SK-N-SH (cell line): Measurements from ENCODE around the gene CDIP1. TPM values are rescaled to one million over a fixed set of nuclear protein-coding genes. Genes with fewer than 3 reads are reported as not detected.

ENCODE experiments used
- CTCF ChIA-PET: fragments of 300-600, 350-600 bp; formaldehyde crosslinking; extraction: SDS; loops from one replicate; lab custom pipeline; 2021; lab: Yijun Ruan, JAX
- POLR2A ChIA-PET: fragments of 350-600 bp; sonication (Branson Sonifier 250); formaldehyde crosslinking; extraction: SDS; loops from one replicate; lab custom pipeline; 2020; ENCODE audit warnings: antibody characterized with exemption, inconsistent platforms; lab: Yijun Ruan, JAX
- DNase-seq: peaks from one replicate; pipeline ENCODE4 v3.0.0; 2012
- H2AFZ ChIP-seq: fragments of 200-600 bp; sonication (generic); 2 replicates; pipeline ENCODE4 v1.8.1; 2016; ENCODE audit warnings: antibody characterized with exemption, mild to moderate bottlenecking, low read depth
- H3F3A ChIP-seq: fragments of 200-600 bp; sonication (generic); replicated peaks from 2 replicates; pipeline ENCODE3; 2016; ENCODE audit warnings: antibody characterized with exemption, mild to moderate bottlenecking; ENCODE audit not compliant: insufficient read depth
- H3K27ac ChIP-seq, 2 experiments: fragments of 200-500 bp in 1 of 2; fragments of 200-600 bp in 1 of 2; sonication (Bioruptor generic) in 1 of 2; sonication (generic), shearing (Covaris generic) in 1 of 2; 2 replicates each; pipeline versions ENCODE4 v1.5.1 to v1.6.1; 2014 to 2016; ENCODE audit warnings: low read depth in 2 of 2, inconsistent platforms in 1 of 2, low read length in 1 of 2, mild to moderate bottlenecking in 1 of 2, mixed read lengths in 1 of 2
- H3K27me3 ChIP-seq: fragments of 200-600 bp; sonication (generic), shearing (Covaris generic); 2 replicates; pipeline ENCODE4 v1.6.1; 2016; ENCODE audit warnings: mixed run types; ENCODE audit not compliant: insufficient read depth
- H3K36me3 ChIP-seq, 2 experiments: fragments of 200-500 bp in 1 of 2; fragments of 200-600 bp in 1 of 2; sonication (Bioruptor generic) in 1 of 2; sonication (generic) in 1 of 2; replicated peaks in 1 of 2; 2 replicates each; pipeline versions ENCODE3 to v1.5.1; 2014 to 2016; ENCODE audit warnings: low read length in 1 of 2, mild to moderate bottlenecking in 1 of 2; ENCODE audit not compliant: insufficient read depth in 2 of 2, control insufficient read depth in 1 of 2
- H3K4me1 ChIP-seq, 2 experiments: fragments of 200-500 bp in 1 of 2; fragments of 200-600 bp in 1 of 2; sonication (Bioruptor generic) in 1 of 2; sonication (generic), shearing (Covaris generic) in 1 of 2; 2 replicates each; pipeline versions ENCODE4 v1.5.1 to v1.6.1; 2014 to 2016; ENCODE audit warnings: low read depth in 1 of 2, low read length in 1 of 2, mixed run types in 1 of 2; ENCODE audit not compliant: insufficient read depth in 2 of 2, control insufficient read depth in 1 of 2
- H3K4me2 ChIP-seq: fragments of 200-600 bp; sonication (generic), shearing (Covaris generic); 2 replicates; pipeline ENCODE4 v1.6.1; 2017; ENCODE audit warnings: mixed run types
- H3K4me3 ChIP-seq, 2 experiments: fragments of 200-500 bp in 1 of 2; fragments of 200-600 bp in 1 of 2; sonication (Bioruptor generic) in 1 of 2; sonication (generic), shearing (Covaris generic) in 1 of 2; 2 replicates each; pipeline versions ENCODE4 v1.5.1 to v1.8.1; 2014 to 2016; ENCODE audit warnings: low read depth in 2 of 2, inconsistent platforms in 1 of 2, low read length in 1 of 2, mild to moderate bottlenecking in 1 of 2, mixed read lengths in 1 of 2, moderate library complexity in 1 of 2
- H3K79me2 ChIP-seq: fragments of 200-600 bp; sonication (generic); 2 replicates; pipeline ENCODE4 v1.8.1; 2017; ENCODE audit warnings: mild to moderate bottlenecking; ENCODE audit not compliant: insufficient read depth
- H3K9ac ChIP-seq: fragments of 200-600 bp; sonication (generic); 2 replicates; pipeline ENCODE4 v1.6.1; 2017; ENCODE audit warnings: mixed run types
- H3K9me2 ChIP-seq: fragments of 200-600 bp; sonication (generic); 2 replicates; pipeline ENCODE4 v1.6.1; 2017; ENCODE audit warnings: mixed run types
- H3K9me3 ChIP-seq: fragments of 200-600 bp; sonication (generic); 2 replicates; pipeline ENCODE4 v1.6.1; 2017; ENCODE audit warnings: mixed run types, mild to moderate bottlenecking, moderate library complexity
- H4K20me1 ChIP-seq: fragments of 200-600 bp; sonication (generic); 2 replicates; pipeline ENCODE4 v1.6.1; 2017; ENCODE audit warnings: mild to moderate bottlenecking, mixed run types; ENCODE audit not compliant: insufficient read depth
- EP300 ChIP-seq, 2 experiments: IDR thresholded peaks; 2 replicates each; pipeline versions ENCODE4 v1.4.0 to v1.6.1; 2012; ENCODE audit warnings: borderline replicate concordance in 1 of 2, low read depth in 1 of 2, low read length in 1 of 2
- EZH2phosphoT487 ChIP-seq: fragments of 200-600 bp; sonication (generic); IDR thresholded peaks from 2 replicates; pipeline ENCODE4 v1.6.1; 2017; ENCODE audit warnings: low read depth, mixed run types, mild to moderate bottlenecking, antibody characterized with exemption, moderate library complexity, borderline replicate concordance
- FOSL2 ChIP-seq: IDR thresholded peaks from 2 replicates; pipeline ENCODE4 v1.4.0; 2012; ENCODE audit warnings: low read depth, mild to moderate bottlenecking, moderate library complexity, borderline replicate concordance
- FOXJ3 ChIP-seq: sonication (generic); formaldehyde crosslinking; IDR thresholded peaks from 2 replicates; pipeline ENCODE4 v1.5.1; 2020; ENCODE audit warnings: mild to moderate bottlenecking, missing genetic modification reagents
- FOXM1 ChIP-seq: IDR thresholded peaks from 2 replicates; pipeline ENCODE4 v1.4.0; 2012; ENCODE audit warnings: low read depth, mild to moderate bottlenecking
- GABPA ChIP-seq: IDR thresholded peaks from 2 replicates; pipeline ENCODE4 v1.4.0; 2012; ENCODE audit warnings: low read depth, mild to moderate bottlenecking
- JUND ChIP-seq: IDR thresholded peaks from 2 replicates; pipeline ENCODE4 v1.4.0; 2012
- MEF2A ChIP-seq: IDR thresholded peaks from 2 replicates; pipeline ENCODE4 v1.4.0; 2012; ENCODE audit warnings: low read depth, borderline replicate concordance
- POLR2AphosphoS5 ChIP-seq: IDR thresholded peaks from 2 replicates; pipeline ENCODE4 v1.6.1; 2012; ENCODE audit warnings: low read depth, low read length
- RFX5 ChIP-seq: IDR thresholded peaks from 2 replicates; pipeline ENCODE4 v1.6.1; 2012; ENCODE audit warnings: mild to moderate bottlenecking, improper control_type of control experiment, low read length
- TAF1 ChIP-seq: IDR thresholded peaks from 2 replicates; pipeline ENCODE4 v1.6.1; 2012; ENCODE audit warnings: low read depth, mild to moderate bottlenecking, low read length, moderate library complexity, borderline replicate concordance
- TEAD4 ChIP-seq: IDR thresholded peaks from 2 replicates; pipeline ENCODE4 v1.4.0; 2012; ENCODE audit warnings: mild to moderate bottlenecking, borderline replicate concordance; ENCODE audit not compliant: insufficient read depth
- WGBS: methylation state at CpG from one replicate; pipeline ENCODE4 v1.1.6; 2017; ENCODE audit warnings: low lambda C conversion rate; 5-methylcytosine and 5-hydroxymethylcytosine counted together
- polyA plus RNA-seq, 3 experiments: library from polyadenylated mRNA; depleted of rRNA; stranded (reverse); fragments of >200 nt; gene quantifications; 2 replicates each; pipeline ENCODE4 v1.2.3, GENCODE V29; 2012
- TF ChIP-seq, protein P1 (sequence below): IDR thresholded peaks from 2 replicates; pipeline ENCODE4 v1.4.0; 2012; ENCODE audit warnings: low read depth, borderline replicate concordance

CDIP1 gene
- polyA plus RNA-seq, 1 of the 3 experiments (the other 2 are of a cell fraction): 30.2 TPM

DNA sequence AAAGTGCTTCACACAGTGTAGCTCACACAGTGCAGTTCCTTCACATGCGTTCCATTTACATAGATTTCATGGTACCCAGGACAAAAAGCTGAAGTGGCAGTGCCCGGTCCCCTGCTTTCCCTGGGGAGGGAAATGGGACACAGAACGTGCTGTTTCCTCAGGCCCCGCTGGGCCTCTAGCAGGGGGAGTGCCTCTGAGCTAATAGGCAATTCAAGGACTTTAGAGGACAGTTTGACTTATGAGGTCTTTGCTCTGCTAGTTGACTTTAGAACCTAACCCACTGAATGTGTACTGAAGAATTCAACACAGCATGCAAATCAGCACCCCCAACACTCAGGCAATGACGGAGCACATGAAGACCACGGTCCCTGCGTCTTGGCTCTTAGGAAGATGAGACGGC lies 6.8 kb downstream of the CDIP1 start:
- Histone ChIP-seq H3K36me3 (peaks cover 0 to 3% of the 10 kb centered on the region in 2 experiments), H3K4me3 (no peak overlapping the region), H3K9me2 (no peaks in the 10 kb centered on the region), H3K27ac (no peak overlapping the region), H2AFZ (no peak overlapping the region), H3K4me2 (no peak overlapping the region), H3K9me3 (no peaks in the 10 kb centered on the region), H3F3A (peaks cover 11% of the 10 kb centered on the region), H3K9ac (no peak overlapping the region), H4K20me1 (no peaks in the 10 kb centered on the region), H3K27me3 (no peaks in the 10 kb centered on the region), H3K4me1 (peaks cover 0 to 3% of the 10 kb centered on the region in 2 experiments; a peak in 2 of 4 replicates), H3K79me2 (peaks cover 39% of the 10 kb centered on the region; the same call in 1 of the 2 replicates)
- TF ChIP-seq, protein P1, sequence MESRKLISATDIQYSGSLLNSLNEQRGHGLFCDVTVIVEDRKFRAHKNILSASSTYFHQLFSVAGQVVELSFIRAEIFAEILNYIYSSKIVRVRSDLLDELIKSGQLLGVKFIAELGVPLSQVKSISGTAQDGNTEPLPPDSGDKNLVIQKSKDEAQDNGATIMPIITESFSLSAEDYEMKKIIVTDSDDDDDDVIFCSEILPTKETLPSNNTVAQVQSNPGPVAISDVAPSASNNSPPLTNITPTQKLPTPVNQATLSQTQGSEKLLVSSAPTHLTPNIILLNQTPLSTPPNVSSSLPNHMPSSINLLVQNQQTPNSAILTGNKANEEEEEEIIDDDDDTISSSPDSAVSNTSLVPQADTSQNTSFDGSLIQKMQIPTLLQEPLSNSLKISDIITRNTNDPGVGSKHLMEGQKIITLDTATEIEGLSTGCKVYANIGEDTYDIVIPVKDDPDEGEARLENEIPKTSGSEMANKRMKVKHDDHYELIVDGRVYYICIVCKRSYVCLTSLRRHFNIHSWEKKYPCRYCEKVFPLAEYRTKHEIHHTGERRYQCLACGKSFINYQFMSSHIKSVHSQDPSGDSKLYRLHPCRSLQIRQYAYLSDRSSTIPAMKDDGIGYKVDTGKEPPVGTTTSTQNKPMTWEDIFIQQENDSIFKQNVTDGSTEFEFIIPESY: no peak
- TF ChIP-seq POLR2AphosphoS5: no peak
- TF ChIP-seq GABPA: no peak
- no peak for TF ChIP-seq FOXM1
- no peak for TF ChIP-seq RFX5
- no peak for TF ChIP-seq TEAD4
- TF ChIP-seq MEF2A: no peak
- no peak for TF ChIP-seq TAF1
- no peak for TF ChIP-seq EZH2phosphoT487
- no peak for TF ChIP-seq JUND
- no peak for DNase-seq
- ChIA-PET CTCF (interaction anchor here (2.0 kb wide), 1 partner anchor 53 kb away, joined by 6 read pairs; no protein-coding TSS in a partner anchor), POLR2A (no interaction called here)
- WGBS: 88% methylated on average over 7 of the region's 8 CpGs

DNA sequence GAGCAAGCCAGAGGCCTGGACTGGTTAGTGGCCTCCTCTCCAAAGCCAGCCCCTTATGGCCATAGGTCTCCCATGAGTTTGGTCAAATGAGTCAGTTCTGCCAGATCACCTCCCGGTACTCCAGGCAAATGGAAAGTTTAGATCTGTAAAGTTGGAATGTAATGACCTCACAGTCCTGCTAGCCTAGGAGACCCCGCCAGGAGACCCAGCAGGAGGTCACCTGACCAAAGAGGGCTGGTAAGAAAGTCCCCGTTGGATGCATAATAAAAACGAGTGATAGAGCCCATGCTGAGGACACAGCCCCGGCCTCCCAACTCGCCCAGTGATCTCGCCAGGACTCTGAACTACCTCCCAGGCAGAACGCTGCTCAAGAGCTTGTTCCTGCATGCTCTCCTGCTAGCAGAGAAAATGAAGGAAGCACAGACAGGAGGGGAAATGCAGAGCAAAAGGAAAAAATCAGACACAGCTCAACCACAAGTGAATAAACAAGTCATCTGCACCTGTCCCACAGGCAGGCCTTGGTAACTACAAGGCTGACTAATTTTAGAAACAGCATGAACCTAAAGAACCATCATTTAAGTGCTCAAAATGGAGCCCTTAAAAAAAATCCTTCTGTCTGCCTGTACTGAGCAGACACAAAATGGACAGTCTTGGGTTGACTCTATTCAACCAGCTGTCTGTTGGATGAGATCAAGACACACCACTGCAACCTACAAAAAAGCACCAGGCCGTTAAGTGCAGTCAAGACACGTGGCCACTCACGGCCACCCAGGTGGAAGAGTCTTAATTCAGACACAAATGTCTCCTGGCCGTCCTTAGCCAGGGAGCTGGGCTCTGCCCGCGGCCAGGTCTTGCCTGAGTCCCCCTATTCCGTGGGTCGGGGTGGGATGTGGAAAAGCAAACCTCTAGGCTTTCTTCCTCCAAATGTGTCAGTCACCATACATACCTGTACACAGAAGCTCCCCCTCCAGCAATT lies 9.2 kb downstream of the CDIP1 start:
- ChIA-PET POLR2A (interaction anchor here (0.8 kb wide), 1 partner anchor 14 kb away, joined by 3 read pairs; no protein-coding TSS in a partner anchor), CTCF (interaction anchor here (0.7 to 1.1 kb wide), 2 partner anchors 19 to 24 kb away, joined by 3 to 8 read pairs; no protein-coding TSS in a partner anchor)
- DNase-seq: no peak
- Histone ChIP-seq H2AFZ (no peak overlapping the region), H3K27ac (no peak overlapping the region), H3K4me1 (no peaks in the 10 kb centered on the region), H3K9ac (no peak overlapping the region), H3K79me2 (peaks cover 15% of the 10 kb centered on the region; the same call in 1 of the 2 replicates), H3K9me3 (no peaks in the 10 kb centered on the region), H3K9me2 (no peaks in the 10 kb centered on the region), H3K4me2 (peak overlapping the region; percentile 5; the same call in 1 of the 2 replicates), H3K27me3 (no peaks in the 10 kb centered on the region), H4K20me1 (no peaks in the 10 kb centered on the region), H3K36me3 (peaks cover 0 to 3% of the 10 kb centered on the region in 2 experiments), H3F3A (peaks cover 11% of the 10 kb centered on the region), H3K4me3 (no peak overlapping the region)
- TF ChIP-seq FOXJ3 (CRISPR knock-in tag): no peak
- peak; percentile 17; the same call in 1 of the 2 replicates for TF ChIP-seq FOSL2
- no peak for TF ChIP-seq TEAD4
- no peak for TF ChIP-seq EZH2phosphoT487
- no peak for TF ChIP-seq EP300 (IDR thresholded peaks at IDR 0.05; ENCODE audit: borderline replicate concordance in 1 of 2, low read depth in 1 of 2, low read length in 1 of 2)
- 0 out of 2 replicates have a peak, but pooled peaks have one; percentile 13 for TF ChIP-seq JUND
- WGBS: 81% methylated on average over 12 of the region's 16 CpGs
